HUES64 (cell line): ENCODE data around the gene ART1.

ENCODE experiments used
- H3K27ac ChIP-seq: 2 replicates; pipeline ENCODE4 v1.7.0; 2013; ENCODE audit warnings: low read depth, low read length, inconsistent platforms
- H3K27me3 ChIP-seq: 2 replicates; pipeline ENCODE4 v1.6.1; 2013; ENCODE audit warnings: mild to moderate bottlenecking, low read length; ENCODE audit not compliant: insufficient read depth
- H3K36me3 ChIP-seq: 2 replicates; pipeline ENCODE4 v1.6.1; 2013; ENCODE audit warnings: mild to moderate bottlenecking, low read length; ENCODE audit not compliant: insufficient read depth
- H3K4me1 ChIP-seq: 2 replicates; pipeline ENCODE4 v1.6.1; 2013; ENCODE audit warnings: mild to moderate bottlenecking, low read length, moderate library complexity; ENCODE audit not compliant: insufficient read depth
- H3K4me3 ChIP-seq: 2 replicates; pipeline ENCODE4 v1.5.1; 2013; ENCODE audit warnings: mild to moderate bottlenecking, low read length, moderate library complexity
- H3K9ac ChIP-seq: 2 replicates; pipeline ENCODE4 v1.6.1; 2013; ENCODE audit warnings: mild to moderate bottlenecking, low read depth, low read length
- H3K9me3 ChIP-seq: 2 replicates; pipeline ENCODE4 v1.6.1; 2013; ENCODE audit warnings: low read depth, low read length; ENCODE audit not compliant: insufficient read depth
- WGBS: fragments of 150-250, 120-280 bp; methylation state at CpG from one replicate; pipeline ENCODE4 v1.1.7; 2013; ENCODE audit warnings: missing lambda C conversion rate; 5-methylcytosine and 5-hydroxymethylcytosine counted together

Gene ART1

DNA sequence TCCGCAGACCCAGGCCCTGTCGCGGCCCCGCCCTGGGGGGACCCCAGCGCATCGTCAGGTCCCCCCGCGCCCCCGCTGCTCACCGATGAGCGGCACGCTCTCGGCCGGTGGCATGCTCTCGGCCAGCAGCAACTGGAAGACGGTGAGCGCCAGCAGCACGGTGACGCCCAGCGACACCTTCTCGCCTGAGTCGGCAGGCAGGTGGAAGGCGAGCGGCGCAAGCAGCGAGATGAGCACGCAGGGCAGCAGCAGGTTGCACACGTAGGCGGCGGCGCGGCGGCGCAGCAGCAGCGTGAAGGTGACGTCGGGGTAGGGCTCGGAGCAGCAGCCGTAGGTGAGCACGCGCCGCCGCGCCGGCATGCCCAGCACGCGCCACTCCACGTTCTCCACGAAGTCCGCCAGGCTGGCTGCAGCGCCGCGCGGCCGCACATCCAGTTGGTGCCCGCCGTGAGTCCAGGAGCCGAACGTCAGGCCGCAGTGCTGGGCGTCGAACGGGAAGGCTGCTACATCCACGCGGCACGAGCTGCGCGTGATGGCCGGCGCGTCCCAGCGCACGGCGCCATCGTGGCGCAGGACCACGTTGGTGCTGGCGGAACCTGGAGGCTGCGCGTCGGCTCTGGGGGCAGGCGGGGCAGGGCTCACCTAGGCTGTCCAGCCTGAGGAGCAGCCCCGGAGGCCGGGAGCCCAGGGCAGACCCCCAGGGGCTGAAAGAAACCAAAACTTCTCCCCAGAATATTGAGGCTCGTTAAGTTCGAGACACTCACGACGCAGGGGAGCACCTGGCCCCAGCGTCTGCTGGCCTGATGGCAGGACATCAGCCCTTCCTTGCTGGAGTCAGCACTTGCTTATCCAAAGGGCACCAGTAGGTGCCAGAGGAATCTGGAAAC is 22.5 kb downstream of the ART1 start:
- Histone ChIP-seq H3K9me3 (no peaks in the 10 kb centered on the region), H3K9ac (no peak overlapping the region), H3K4me1 (no peaks in the 10 kb centered on the region), H3K36me3 (peaks cover 24% of the 10 kb centered on the region), H3K4me3 (no peak overlapping the region), H3K27me3 (no peaks in the 10 kb centered on the region), H3K27ac (no peak overlapping the region)
- WGBS = 96% methylated on average over 89 of the region's 89 CpGs

DNA sequence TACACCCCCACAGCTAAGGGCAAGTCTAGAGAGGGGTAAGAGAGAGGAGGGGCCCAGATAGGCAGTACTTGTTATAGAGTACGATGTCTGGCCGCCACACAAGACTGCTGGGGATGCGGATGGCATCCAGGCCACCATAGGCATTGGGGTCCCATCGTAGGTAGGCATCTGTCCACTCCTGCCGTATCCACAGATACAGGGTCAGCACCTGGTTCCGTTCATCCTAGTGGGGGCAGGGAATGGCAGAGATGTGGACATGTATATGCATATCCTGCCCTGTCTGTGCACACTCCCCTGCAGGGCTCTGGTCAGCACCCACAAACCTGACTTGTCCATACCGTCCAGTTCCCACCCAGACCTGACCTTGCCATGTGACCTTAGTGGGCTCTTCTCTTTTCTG is 24.2 kb downstream of the ART1 start:
- Histone ChIP-seq H3K4me1 (no peaks in the 10 kb centered on the region), H3K4me3 (no peak overlapping the region), H3K9me3 (no peaks in the 10 kb centered on the region), H3K9ac (no peak overlapping the region), H3K36me3 (peaks cover 39% of the 10 kb centered on the region), H3K27me3 (no peaks in the 10 kb centered on the region), H3K27ac (no peak overlapping the region)
- 95% methylated on average over 7 of the region's 7 CpGs for WGBS

DNA sequence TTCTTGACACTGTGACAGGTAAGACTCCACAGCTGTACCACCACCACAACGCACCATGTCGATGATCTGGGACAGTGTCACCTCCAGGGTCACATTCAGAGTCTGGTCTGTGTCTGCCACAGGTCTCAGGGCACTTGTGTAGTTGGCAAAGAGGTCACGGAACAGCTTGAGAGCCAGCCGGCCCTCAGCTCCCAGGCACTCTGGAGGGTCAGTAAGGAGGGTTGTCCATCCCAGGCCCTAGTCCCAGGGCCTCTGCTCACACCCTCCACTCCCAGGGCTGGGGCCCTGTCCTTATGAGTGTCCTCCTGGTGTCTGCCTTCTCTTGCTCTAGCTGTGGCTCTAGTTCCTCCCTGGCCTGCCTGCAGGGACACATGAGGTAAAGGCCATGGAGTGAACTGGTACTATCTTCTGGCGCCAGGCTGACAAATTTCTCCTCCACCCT is 24.8 kb downstream of the ART1 start:
- peaks cover 46% of the 10 kb centered on the region for H3K36me3 ChIP-seq
- 95% methylated on average over 5 of the region's 5 CpGs for WGBS
- no peak overlapping the region for H3K9ac ChIP-seq
- no peak overlapping the region for H3K4me3 ChIP-seq
- H3K4me1 ChIP-seq = no peaks in the 10 kb centered on the region
- no peaks in the 10 kb centered on the region for H3K9me3 ChIP-seq
- H3K27ac ChIP-seq = no peak overlapping the region
- H3K27me3 ChIP-seq = no peaks in the 10 kb centered on the region

DNA sequence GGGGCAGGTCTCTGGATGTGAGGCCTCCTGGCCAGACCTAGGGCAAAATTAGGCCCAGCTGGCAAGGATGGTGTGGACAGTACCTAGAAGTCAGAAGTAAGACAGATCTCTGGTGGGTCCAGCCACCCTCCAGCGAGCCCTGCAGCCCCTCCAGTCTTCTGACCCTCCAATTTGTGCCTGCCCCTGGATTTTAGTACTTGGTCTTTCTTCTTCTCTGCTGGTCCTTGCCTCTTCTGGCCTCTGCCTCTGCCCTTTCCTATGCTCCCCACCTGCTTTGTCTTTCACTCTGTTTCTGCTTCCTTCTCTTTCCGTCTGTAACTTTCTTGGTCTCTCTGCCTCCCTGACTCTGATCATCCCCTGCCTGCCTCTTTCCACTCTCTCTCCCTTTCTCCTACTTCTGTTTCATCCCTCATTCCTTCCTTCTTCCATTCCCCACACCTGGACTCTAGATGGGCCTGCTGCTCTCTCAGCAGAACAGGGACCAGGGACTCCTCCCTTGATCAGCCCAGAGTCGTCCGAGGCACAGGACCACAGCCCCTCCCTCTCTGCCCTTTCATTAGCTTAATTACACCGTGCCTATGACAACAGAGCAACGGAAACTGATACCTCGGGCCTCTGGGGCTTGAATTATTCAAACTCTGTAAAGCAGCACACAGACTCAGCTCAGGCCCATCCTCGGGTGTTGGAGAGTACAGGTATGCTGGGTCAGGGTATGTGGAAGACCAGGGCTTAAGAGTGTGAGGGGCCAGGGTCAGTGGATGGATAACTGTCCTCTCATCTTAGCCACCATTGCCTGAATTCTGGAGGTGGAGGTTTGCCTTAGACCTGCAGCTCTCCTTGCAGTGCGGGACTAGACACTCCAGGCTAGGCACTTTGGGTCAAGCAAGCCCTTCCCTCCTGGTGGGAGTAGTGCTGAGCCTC is 26.7 kb downstream of the ART1 start, which contains the start of gene CHRNA10:
TSS of gene CHRNA10 (minus strand) at position 51 of the 921 bp plus-strand sequence. CDS start 72 bp downstream, outside the sequence.
- H3K36me3 ChIP-seq = peaks cover 57% of the 10 kb centered on the region
- no peaks in the 10 kb centered on the region for H3K9me3 ChIP-seq
- no peak within 1 kb of the TSS for H3K27ac ChIP-seq
- H3K27me3 ChIP-seq = no peaks in the 10 kb centered on the region
- WGBS = 78% methylated on average over 9 of the region's 9 CpGs
- no peaks in the 10 kb centered on the region for H3K4me1 ChIP-seq
- H3K4me3 ChIP-seq = no peak within 1 kb of the TSS
- 0 out of 2 replicates have a peak within 1 kb of the TSS, but pooled peaks have one; percentile 17 for H3K9ac ChIP-seq

DNA sequence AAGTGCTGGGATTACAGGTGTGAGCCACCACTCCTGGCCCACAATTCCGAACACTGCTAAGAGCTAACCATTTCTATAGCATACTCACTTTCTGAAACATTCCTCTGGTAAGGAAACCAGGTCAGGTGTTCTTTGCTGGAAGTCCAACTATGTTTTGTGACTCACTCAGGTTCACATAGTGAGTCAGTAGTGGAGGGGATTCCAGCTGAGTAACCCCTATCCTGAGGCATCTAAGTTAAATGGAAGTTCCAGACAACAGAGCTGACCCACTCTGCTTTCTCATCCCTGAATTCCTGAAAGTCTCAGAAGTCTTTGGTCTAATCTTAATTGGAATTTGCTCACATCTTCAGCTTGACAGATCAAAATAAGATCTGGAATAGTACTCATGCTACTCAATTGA is 29.3 kb downstream of the ART1 start:
- H3K9me3 ChIP-seq = no peaks in the 10 kb centered on the region
- peaks cover 80% of the 10 kb centered on the region for H3K36me3 ChIP-seq
- no peaks in the 10 kb centered on the region for H3K4me1 ChIP-seq
- no peak overlapping the region for H3K4me3 ChIP-seq
- WGBS = 93% methylated on average over 1 of the region's 1 CpG
- H3K9ac ChIP-seq = no peak overlapping the region
- no peaks in the 10 kb centered on the region for H3K27me3 ChIP-seq
- no peak overlapping the region for H3K27ac ChIP-seq

DNA sequence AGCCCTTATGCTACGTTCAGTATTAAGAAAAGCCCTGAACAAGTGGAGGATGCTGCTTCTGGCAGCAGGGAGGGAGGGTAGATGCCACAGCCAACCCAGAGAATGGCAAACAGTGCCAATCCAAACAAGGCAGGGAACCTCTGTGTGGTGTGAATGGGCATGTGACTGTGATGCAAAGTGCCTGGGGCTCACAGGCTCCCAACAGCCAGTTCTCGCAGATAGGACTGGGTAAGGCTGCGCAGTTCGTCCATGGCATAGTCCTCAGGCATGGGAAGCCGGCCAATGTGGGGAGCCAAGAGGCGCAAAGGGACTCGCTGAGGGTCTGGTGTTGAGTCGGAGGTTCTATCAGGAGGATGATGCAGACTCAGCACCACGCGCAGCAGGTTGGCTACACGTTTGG is 31.0 kb downstream of the ART1 start:
- no peaks in the 10 kb centered on the region for H3K4me1 ChIP-seq
- H3K9me3 ChIP-seq = no peaks in the 10 kb centered on the region
- H3K27me3 ChIP-seq = no peaks in the 10 kb centered on the region
- H3K9ac ChIP-seq = no peak overlapping the region
- peaks cover 96% of the 10 kb centered on the region for H3K36me3 ChIP-seq
- 96% methylated on average over 11 of the region's 11 CpGs for WGBS
- H3K4me3 ChIP-seq = no peak overlapping the region
- H3K27ac ChIP-seq = no peak overlapping the region

DNA sequence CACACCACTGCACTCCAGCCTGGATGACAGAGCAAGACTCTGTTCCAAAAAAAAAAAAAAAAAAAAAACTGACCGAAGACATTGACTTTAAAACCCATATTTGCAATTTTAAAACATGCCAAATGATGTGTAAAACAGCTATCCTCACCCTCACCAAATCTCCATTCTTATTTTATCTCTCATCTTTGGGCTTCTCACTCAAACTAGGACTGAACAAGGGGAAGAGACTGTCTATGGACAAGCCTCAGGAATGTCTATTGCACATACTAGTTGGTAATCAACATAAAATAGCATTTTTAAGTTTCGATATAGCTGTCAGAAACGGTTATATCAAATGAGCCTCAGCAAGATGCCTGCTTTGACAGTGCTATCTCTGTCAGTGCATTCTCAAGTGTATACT is 34.1 kb downstream of the ART1 start:
- peaks cover 99% of the 10 kb centered on the region for H3K36me3 ChIP-seq
- 95% methylated on average over 3 of the region's 3 CpGs for WGBS
- H3K9ac ChIP-seq = no peak overlapping the region

DNA sequence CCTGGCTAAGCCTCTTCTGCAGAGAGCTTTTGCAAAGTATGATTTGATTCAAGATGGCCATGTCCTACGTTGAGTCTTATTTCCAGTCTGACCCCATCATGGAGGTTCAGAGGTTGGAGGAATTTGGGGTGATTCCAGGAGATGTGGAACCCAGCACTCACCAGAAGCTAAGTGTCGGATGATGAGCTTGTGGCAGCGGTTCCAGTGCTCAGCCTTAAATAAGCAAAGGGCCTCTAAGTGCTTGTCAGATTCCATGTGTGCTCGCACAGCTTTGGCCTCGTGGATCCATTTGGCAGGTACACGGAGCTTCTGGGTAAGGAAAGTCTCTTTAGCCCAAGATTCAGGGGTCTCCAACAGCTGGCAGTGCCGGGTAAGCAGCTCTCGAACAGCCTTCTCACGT is 38.1 kb downstream of the ART1 start:
- H3K4me3 ChIP-seq = no peak overlapping the region
- WGBS = 96% methylated on average over 9 of the region's 9 CpGs
- no peak overlapping the region for H3K9ac ChIP-seq
- no peak overlapping the region for H3K27ac ChIP-seq
- no peaks in the 10 kb centered on the region for H3K27me3 ChIP-seq
- H3K36me3 ChIP-seq = peaks cover 99% of the 10 kb centered on the region
- no peaks in the 10 kb centered on the region for H3K9me3 ChIP-seq
- H3K4me1 ChIP-seq = no peaks in the 10 kb centered on the region

More for the DNA sequence above, 34.1 kb downstream of the ART1 start:
- no peak overlapping the region for H3K27ac ChIP-seq
- H3K27me3 ChIP-seq = no peaks in the 10 kb centered on the region
- no peaks in the 10 kb centered on the region for H3K9me3 ChIP-seq
- H3K4me3 ChIP-seq = no peak overlapping the region
- H3K4me1 ChIP-seq = no peaks in the 10 kb centered on the region

DNA sequence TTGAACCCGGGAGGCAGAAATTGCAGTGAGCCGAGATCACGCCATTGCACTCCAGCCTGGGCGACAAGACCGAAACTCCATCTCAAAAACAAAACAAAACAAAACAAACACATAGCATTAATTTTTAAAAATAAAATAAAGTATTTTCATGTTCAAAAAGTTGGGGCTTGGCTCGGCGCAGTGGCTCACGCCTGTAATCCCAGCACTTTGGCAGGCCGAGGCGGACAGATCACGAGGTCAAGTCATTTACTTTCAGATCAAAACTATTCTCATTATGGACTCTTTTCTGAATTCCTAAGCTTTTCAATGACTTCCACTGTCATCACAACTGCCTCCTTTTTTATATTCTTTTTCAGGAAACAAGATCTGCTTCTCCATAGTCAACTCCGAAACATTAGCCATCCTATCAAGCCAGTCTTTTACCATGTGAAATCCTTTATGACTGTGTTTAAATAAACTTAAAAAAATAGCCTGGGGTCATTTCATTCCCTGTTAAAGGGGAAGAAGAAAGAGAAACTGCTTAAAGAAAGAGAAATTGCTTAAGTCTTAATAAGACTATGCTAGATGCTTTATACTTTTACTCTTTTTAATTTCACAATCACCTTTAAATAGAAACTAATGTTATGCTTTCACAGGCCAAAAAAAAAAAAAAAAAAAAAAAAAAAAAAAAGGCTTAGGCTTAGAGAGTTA is 39.3 kb downstream of the ART1 start:
- 94% methylated on average over 9 of the region's 12 CpGs for WGBS

DNA sequence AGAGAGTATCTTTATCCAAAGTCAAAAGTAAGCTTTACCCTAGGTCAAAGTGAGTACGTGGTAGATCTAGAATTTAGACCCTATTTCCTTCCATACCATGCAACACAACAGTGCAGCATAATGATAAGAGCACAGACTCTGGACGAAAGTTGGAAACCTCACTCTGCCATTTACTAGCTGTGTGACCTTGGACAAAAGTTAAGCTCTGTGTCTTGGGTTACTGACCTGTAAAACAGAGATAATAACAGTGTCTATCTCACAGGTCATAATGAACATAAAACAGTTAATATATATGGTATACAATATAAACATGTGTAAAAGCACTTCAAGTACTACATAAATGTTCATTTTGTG is 39.9 kb downstream of the ART1 start:
- no peaks in the 10 kb centered on the region for H3K27me3 ChIP-seq
- H3K4me3 ChIP-seq = no peak overlapping the region
- 88% methylated on average over 2 of the region's 2 CpGs for WGBS
- no peak overlapping the region for H3K9ac ChIP-seq
- H3K4me1 ChIP-seq = no peaks in the 10 kb centered on the region
- H3K36me3 ChIP-seq = peaks cover 92% of the 10 kb centered on the region
- no peak overlapping the region for H3K27ac ChIP-seq
- H3K9me3 ChIP-seq = no peaks in the 10 kb centered on the region

More for the DNA sequence above, 39.3 kb downstream of the ART1 start:
- Histone ChIP-seq H3K9me3 (no peaks in the 10 kb centered on the region), H3K4me3 (no peak overlapping the region), H3K36me3 (peaks cover 92% of the 10 kb centered on the region), H3K27ac (no peak overlapping the region), H3K27me3 (no peaks in the 10 kb centered on the region), H3K9ac (no peak overlapping the region), H3K4me1 (no peaks in the 10 kb centered on the region)
